ENCODE measurements around the gene NAB2.

Gene NAB2

GRCh38 chr12:57094208-57095160 is 5.6 kb downstream of the NAB2 start:
- DNase-seq: no peak

- no peak for DNase-seq
Measured at GRCh38 chr12:57095440-57095839, 6.5 kb downstream of the NAB2 start.

GRCh38 chr12:57096099-57096572 is 7.2 kb downstream of the NAB2 start:
- DNase-seq: no peak

GRCh38 chr12:57096748-57097553 is 8.0 kb downstream of the NAB2 start:
- no peak for DNase-seq

- DNase-seq: no peak
Measured at GRCh38 chr12:57097554-57097835, 8.6 kb downstream of the NAB2 start.

GRCh38 chr12:57098546-57098945 is 9.6 kb downstream of the NAB2 start:
- DNase-seq: no peak

GRCh38 chr12:57099047-57099714 is 10.3 kb downstream of the NAB2 start:
- DNase-seq: no peak

- no peak for DNase-seq
Measured at GRCh38 chr12:57099766-57100165, 10.9 kb downstream of the NAB2 start.

- peak; percentile 89 for DNase-seq
Measured at GRCh38 chr12:57101892-57102695, 13.2 kb downstream of the NAB2 start.

GRCh38 chr12:57103856-57104255 is 14.9 kb downstream of the NAB2 start:
- DNase-seq: peak; percentile 26

- DNase-seq: no peak
Measured at GRCh38 chr12:57104292-57104910, 15.5 kb downstream of the NAB2 start.

- no peak for DNase-seq
Measured at GRCh38 chr12:57105011-57105753, 16.3 kb downstream of the NAB2 start.

- no peak for DNase-seq
Measured at GRCh38 chr12:57106021-57106708, 17.3 kb downstream of the NAB2 start.

GRCh38 chr12:57107456-57108155 is 18.7 kb downstream of the NAB2 start:
- no peak for DNase-seq

GRCh38 chr12:57109207-57110103 is 20.5 kb downstream of the NAB2 start:
- DNase-seq: no peak

GRCh38 chr12:57110104-57111030 is 21.5 kb downstream of the NAB2 start:
- peak; percentile 60 for DNase-seq

GRCh38 chr12:57111031-57111734 is 22.3 kb downstream of the NAB2 start, which contains the start of gene STAT6:
TSS of gene STAT6 (minus strand) at chr12:57111362. CDS start at chr12:57108278, 3,084 bp downstream.
- peak; percentile 92 for DNase-seq

Data from DMS53 (cell line).